K562 (cell line): ENCODE measurements around the gene LIPT1. TPM values are rescaled to one million over a fixed set of nuclear protein-coding genes. Genes with fewer than 3 reads are reported as not detected.

Experiments
- CBX3 ChIP-seq, 2 experiments: IDR thresholded peaks; 1 replicate in 1 of 2; 2 replicates in 1 of 2; pipeline ENCODE4 v1.6.1; 2012; ENCODE audit warnings: inconsistent platforms in 2 of 2, low read length in 2 of 2, borderline replicate concordance in 1 of 2, control low read depth in 1 of 2
- ESRRA ChIP-seq: fragments of 450-650 bp; IDR thresholded peaks from 2 replicates; pipeline ENCODE4 v1.6.1; 2014; ENCODE audit warnings: low read depth, mild to moderate bottlenecking, moderate library complexity, borderline replicate concordance
- NBN ChIP-seq: fragments of 450-650 bp; IDR thresholded peaks from 2 replicates; pipeline ENCODE4 v1.6.1; 2016; ENCODE audit warnings: low read depth, mild to moderate bottlenecking
- POLR2AphosphoS5 ChIP-seq: IDR thresholded peaks from 2 replicates; pipeline ENCODE4 v1.6.1; 2011; ENCODE audit warnings: mild to moderate bottlenecking, low read depth, low read length, moderate library complexity; ENCODE audit not compliant: control insufficient read depth, insufficient read depth
- PURB ChIP-seq: sonication (generic); formaldehyde crosslinking; IDR thresholded peaks from 2 replicates; pipeline ENCODE4 v1.9.0; 2021; ENCODE audit warnings: low read depth, mild to moderate bottlenecking, missing genetic modification reagents
- SIN3B ChIP-seq: fragments of 450-650 bp; IDR thresholded peaks from 2 replicates; pipeline ENCODE4 v1.6.1; 2017; ENCODE audit warnings: low read depth, mild to moderate bottlenecking, moderate library complexity
- SMAD4 ChIP-seq: fragments of 250-450 bp; sonication (Bioruptor Pico); conservative IDR thresholded peaks from 2 replicates; pipeline ENCODE4 v1.8.0; 2021; ENCODE audit warnings: inconsistent platforms, mild to moderate bottlenecking, moderate library complexity
- ZEB2 ChIP-seq: fragments of 450-650 bp; IDR thresholded peaks from 2 replicates; pipeline ENCODE4 v1.6.1; 2016
- ZNF143 ChIP-seq: sonication (generic); formaldehyde crosslinking; IDR thresholded peaks from 2 replicates; pipeline ENCODE4 v1.9.0; 2022; ENCODE audit warnings: mild to moderate bottlenecking, missing genetic modification reagents
- polyA plus RNA-seq, 8 experiments: library from polyadenylated mRNA; depleted of rRNA in 4 of 8; stranded (reverse) in 5 of 8; unstranded in 3 of 8; fragments of >200 nt; fragmentation: Nextera tagmentation in 2 of 8; fragmentation: Illumina TruSeq in 1 of 8; extraction: Ambion mirVana in 2 of 8; extraction: Trizol in 1 of 8; gene quantifications; 2 replicates each; pipeline versions ENCODE4 v1.2.1 to v1.2.3, GENCODE V29; 2011 to 2014; ENCODE audit warnings: inconsistent platforms in 1 of 8, missing spikeins in 1 of 8
- total RNA-seq, 7 experiments: library from RNA; depleted of rRNA in 6 of 7; stranded (reverse); fragments of >200 nt in 6 of 7; fragmentation: Illumina TruSeq in 2 of 7; extraction: Trizol in 2 of 7; gene quantifications; 2 replicates each; pipeline versions ENCODE4 v1.2.1 to v1.2.3, GENCODE V29; 2011 to 2021; ENCODE audit warnings: low replicate concordance in 1 of 7
- TF ChIP-seq, protein P1 (sequence below): sonication (generic); formaldehyde crosslinking; IDR thresholded peaks from 2 replicates; pipeline ENCODE4 v1.8.0; 2022; ENCODE audit warnings: mild to moderate bottlenecking, missing genetic modification reagents
- TF ChIP-seq, protein P2 (sequence below), 2 experiments: fragments of 450-650 bp; conservative IDR thresholded peaks; 2 replicates each; pipeline ENCODE4 v1.6.1; 2017; ENCODE audit warnings: mild to moderate bottlenecking in 2 of 2, moderate library complexity in 2 of 2
- TF ChIP-seq, protein P3 (sequence below): sonication (generic); formaldehyde crosslinking; IDR thresholded peaks from 2 replicates; pipeline ENCODE4 v1.8.0; 2022; ENCODE audit warnings: mild to moderate bottlenecking, low read depth, missing genetic modification reagents
- TF ChIP-seq, protein P4 (sequence below): sonication (generic); formaldehyde crosslinking; IDR thresholded peaks from 2 replicates; pipeline ENCODE4 v1.8.1; 2023; ENCODE audit warnings: mild to moderate bottlenecking, missing genetic modification reagents
- TF ChIP-seq, protein P5 (sequence below): conservative IDR thresholded peaks from 2 replicates; pipeline ENCODE4 v1.6.1; 2011; ENCODE audit warnings: low read depth, mild to moderate bottlenecking, low read length; ENCODE audit not compliant: control insufficient read depth

Gene LIPT1
- total and polyA plus RNA-seq, 9 of the 15 experiments (the other 6 are each of a cell fraction or from before 2014, with no cell fraction given), result 6.4 to 18.3 (median 11.6) TPM

DNA sequence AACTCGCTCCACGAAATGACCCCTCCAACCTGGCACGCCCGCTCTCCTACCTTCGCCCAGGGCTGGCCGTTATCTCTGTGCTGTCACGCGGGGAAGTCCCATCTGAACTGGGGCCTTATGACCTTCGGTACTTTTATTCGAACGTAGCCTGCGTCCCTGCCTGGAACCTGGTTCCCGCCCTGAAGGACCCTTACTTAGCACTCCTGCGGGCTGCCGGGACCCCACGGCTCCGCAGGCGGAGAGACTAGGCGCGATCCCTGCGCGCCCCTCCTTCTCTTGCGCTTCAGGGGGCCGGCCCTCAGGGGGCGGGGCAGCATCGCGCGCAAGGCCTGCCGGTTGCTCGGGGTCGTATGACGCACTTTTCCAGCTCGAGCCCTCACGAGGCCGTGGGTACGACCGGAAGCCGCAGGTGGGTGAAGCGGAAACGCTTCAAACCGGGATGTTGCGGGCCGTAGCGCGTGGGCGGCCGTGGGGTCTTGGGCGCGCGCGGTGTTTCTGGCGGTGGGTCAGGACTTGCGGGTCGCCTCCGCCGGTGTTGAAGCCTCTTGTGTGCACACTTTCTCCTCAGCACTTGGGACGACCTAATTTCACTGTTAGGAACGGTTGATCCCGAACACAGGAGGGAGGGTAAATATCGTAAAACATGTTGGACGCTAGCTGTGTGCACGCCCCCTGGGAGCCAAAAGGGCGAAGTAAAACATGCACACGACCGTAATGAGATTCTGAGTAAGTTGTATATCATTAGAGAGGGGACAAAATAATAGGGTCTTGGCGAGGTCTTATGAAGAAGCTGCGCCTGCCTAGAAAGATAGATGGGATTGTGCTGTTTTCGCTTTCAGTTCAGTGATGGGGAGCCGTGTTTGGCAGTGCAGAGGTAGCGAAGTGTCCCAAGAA is at the start of gene LIPT1, which contains the start of gene TSGA10 (continued):
- peak; percentile 44; the same call in 1 of the 2 replicates for TF ChIP-seq ZEB2
- peak; percentile 78 for TF ChIP-seq POLR2AphosphoS5
- peak; percentile 76 for TF ChIP-seq ESRRA
- TF ChIP-seq ZNF143, result peak; percentile 80
- TF ChIP-seq SIN3B, result peak; percentile 64
- peak; percentile 58; the same call in 1 of the 2 replicates for TF ChIP-seq SMAD4
- TF ChIP-seq, protein P1, sequence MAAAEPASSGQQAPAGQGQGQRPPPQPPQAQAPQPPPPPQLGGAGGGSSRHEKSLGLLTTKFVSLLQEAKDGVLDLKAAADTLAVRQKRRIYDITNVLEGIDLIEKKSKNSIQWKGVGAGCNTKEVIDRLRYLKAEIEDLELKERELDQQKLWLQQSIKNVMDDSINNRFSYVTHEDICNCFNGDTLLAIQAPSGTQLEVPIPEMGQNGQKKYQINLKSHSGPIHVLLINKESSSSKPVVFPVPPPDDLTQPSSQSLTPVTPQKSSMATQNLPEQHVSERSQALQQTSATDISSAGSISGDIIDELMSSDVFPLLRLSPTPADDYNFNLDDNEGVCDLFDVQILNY (CRISPR knock-in tag), result no peak
- TF ChIP-seq, protein P2, sequence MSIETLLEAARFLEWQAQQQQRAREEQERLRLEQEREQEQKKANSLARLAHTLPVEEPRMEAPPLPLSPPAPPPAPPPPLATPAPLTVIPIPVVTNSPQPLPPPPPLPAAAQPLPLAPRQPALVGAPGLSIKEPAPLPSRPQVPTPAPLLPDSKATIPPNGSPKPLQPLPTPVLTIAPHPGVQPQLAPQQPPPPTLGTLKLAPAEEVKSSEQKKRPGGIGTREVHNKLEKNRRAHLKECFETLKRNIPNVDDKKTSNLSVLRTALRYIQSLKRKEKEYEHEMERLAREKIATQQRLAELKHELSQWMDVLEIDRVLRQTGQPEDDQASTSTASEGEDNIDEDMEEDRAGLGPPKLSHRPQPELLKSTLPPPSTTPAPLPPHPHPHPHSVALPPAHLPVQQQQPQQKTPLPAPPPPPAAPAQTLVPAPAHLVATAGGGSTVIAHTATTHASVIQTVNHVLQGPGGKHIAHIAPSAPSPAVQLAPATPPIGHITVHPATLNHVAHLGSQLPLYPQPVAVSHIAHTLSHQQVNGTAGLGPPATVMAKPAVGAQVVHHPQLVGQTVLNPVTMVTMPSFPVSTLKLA (conservative IDR thresholded peaks at IDR 0.05), result peak; percentile 94 to 97
- TF ChIP-seq, protein P3, sequence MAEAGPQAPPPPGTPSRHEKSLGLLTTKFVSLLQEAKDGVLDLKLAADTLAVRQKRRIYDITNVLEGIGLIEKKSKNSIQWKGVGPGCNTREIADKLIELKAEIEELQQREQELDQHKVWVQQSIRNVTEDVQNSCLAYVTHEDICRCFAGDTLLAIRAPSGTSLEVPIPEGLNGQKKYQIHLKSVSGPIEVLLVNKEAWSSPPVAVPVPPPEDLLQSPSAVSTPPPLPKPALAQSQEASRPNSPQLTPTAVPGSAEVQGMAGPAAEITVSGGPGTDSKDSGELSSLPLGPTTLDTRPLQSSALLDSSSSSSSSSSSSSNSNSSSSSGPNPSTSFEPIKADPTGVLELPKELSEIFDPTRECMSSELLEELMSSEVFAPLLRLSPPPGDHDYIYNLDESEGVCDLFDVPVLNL, result 0 out of 2 replicates have a peak, but pooled peaks have one; percentile 18
- TF ChIP-seq CBX3 (IDR thresholded peaks at IDR 0.05; ENCODE audit: borderline replicate concordance in 1 of 2, low read length in 2 of 2), result peak in 1 of 2 experiments; percentile 45; a peak in 2 of 3 replicates
- peak; percentile 46; the same call in 1 of the 2 replicates for TF ChIP-seq NBN
- TF ChIP-seq, protein P4, sequence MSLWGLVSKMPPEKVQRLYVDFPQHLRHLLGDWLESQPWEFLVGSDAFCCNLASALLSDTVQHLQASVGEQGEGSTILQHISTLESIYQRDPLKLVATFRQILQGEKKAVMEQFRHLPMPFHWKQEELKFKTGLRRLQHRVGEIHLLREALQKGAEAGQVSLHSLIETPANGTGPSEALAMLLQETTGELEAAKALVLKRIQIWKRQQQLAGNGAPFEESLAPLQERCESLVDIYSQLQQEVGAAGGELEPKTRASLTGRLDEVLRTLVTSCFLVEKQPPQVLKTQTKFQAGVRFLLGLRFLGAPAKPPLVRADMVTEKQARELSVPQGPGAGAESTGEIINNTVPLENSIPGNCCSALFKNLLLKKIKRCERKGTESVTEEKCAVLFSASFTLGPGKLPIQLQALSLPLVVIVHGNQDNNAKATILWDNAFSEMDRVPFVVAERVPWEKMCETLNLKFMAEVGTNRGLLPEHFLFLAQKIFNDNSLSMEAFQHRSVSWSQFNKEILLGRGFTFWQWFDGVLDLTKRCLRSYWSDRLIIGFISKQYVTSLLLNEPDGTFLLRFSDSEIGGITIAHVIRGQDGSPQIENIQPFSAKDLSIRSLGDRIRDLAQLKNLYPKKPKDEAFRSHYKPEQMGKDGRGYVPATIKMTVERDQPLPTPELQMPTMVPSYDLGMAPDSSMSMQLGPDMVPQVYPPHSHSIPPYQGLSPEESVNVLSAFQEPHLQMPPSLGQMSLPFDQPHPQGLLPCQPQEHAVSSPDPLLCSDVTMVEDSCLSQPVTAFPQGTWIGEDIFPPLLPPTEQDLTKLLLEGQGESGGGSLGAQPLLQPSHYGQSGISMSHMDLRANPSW (CRISPR knock-in tag), result 0 out of 2 replicates have a peak, but pooled peaks have one; percentile 60
- TF ChIP-seq, protein P5, sequence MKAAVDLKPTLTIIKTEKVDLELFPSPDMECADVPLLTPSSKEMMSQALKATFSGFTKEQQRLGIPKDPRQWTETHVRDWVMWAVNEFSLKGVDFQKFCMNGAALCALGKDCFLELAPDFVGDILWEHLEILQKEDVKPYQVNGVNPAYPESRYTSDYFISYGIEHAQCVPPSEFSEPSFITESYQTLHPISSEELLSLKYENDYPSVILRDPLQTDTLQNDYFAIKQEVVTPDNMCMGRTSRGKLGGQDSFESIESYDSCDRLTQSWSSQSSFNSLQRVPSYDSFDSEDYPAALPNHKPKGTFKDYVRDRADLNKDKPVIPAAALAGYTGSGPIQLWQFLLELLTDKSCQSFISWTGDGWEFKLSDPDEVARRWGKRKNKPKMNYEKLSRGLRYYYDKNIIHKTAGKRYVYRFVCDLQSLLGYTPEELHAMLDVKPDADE, result peak; percentile 47; the same call in 1 of the 2 replicates
- TF ChIP-seq PURB (CRISPR knock-in tag), result no peak
